HepG2 (cell line): ENCODE measurements around the gene RAD51C. TPM values are rescaled to one million over a fixed set of nuclear protein-coding genes. Genes with fewer than 3 reads are reported as not detected.

Experiments
- CCAR2 ChIP-seq: fragments of 200-400 bp; formaldehyde crosslinking; optimal IDR thresholded peaks from 2 replicates; pipeline ENCODE3; 2018; ENCODE audit warnings: low read depth, mild to moderate bottlenecking, low read length, moderate library complexity
- HIVEP1 ChIP-seq: sonication (generic); formaldehyde crosslinking; IDR thresholded peaks from 2 replicates; pipeline ENCODE4 v1.4.0; 2020; ENCODE audit warnings: mild to moderate bottlenecking, missing genetic modification reagents
- KDM2A ChIP-seq: sonication (generic); formaldehyde crosslinking; IDR thresholded peaks from 2 replicates; pipeline ENCODE4 v1.4.0; 2020; ENCODE audit warnings: low read depth, missing genetic modification reagents, borderline replicate concordance
- KDM3A ChIP-seq: IDR thresholded peaks from 2 replicates; pipeline ENCODE4 v1.6.1; 2018; ENCODE audit warnings: low read depth, missing compliant biosample characterization
- MTA3 ChIP-seq: sonication (generic); formaldehyde crosslinking; IDR thresholded peaks from 2 replicates; pipeline ENCODE4 v1.4.0; 2020; ENCODE audit warnings: missing genetic modification reagents
- MXI1 ChIP-seq: IDR thresholded peaks from 3 replicates; pipeline ENCODE4 v1.6.1; 2012; ENCODE audit warnings: low read depth, low read length, inconsistent platforms, borderline replicate concordance
- RCOR2 ChIP-seq: IDR thresholded peaks from 2 replicates; pipeline ENCODE4 v1.6.1; 2016; ENCODE audit warnings: missing biosample characterization, missing genetic modification reagents
- RFX3 ChIP-seq: IDR thresholded peaks from 2 replicates; pipeline ENCODE4 v1.6.1; 2016; ENCODE audit warnings: missing biosample characterization, missing genetic modification reagents
- SATB2 ChIP-seq: sonication (generic); formaldehyde crosslinking; IDR thresholded peaks from 2 replicates; pipeline ENCODE4 v1.5.0; 2020; ENCODE audit warnings: missing genetic modification reagents
- SMC3 ChIP-seq: IDR thresholded peaks from 2 replicates; pipeline ENCODE4 v1.6.1; 2011; ENCODE audit warnings: low read length, improper control_type of control experiment
- SP5 ChIP-seq: IDR thresholded peaks from 2 replicates; pipeline ENCODE4 v1.6.1; 2016; ENCODE audit warnings: low read depth, borderline replicate concordance
- STAG1 ChIP-seq: sonication (generic); formaldehyde crosslinking; IDR thresholded peaks from 2 replicates; pipeline ENCODE4 v1.4.0; 2020; ENCODE audit warnings: missing genetic modification reagents
- TAF1 ChIP-seq: sonication (generic); formaldehyde crosslinking; IDR thresholded peaks from 2 replicates; pipeline ENCODE4 v1.4.0; 2020; ENCODE audit warnings: missing genetic modification reagents
- TBX3 ChIP-seq: fragments of 450-650 bp; IDR thresholded peaks from 2 replicates; pipeline ENCODE4 v1.6.1; 2017; ENCODE audit warnings: antibody characterized with exemption, mild to moderate bottlenecking, inconsistent platforms, borderline replicate concordance
- TMF1 ChIP-seq: sonication (generic); formaldehyde crosslinking; IDR thresholded peaks from 2 replicates; pipeline ENCODE4 v1.8.1; 2022; ENCODE audit warnings: low read depth, missing genetic modification reagents
- TOPORS ChIP-seq: sonication (generic); formaldehyde crosslinking; IDR thresholded peaks from 2 replicates; pipeline ENCODE4 v1.8.0; 2023; ENCODE audit warnings: mild to moderate bottlenecking, missing genetic modification reagents
- ZKSCAN5 ChIP-seq: sonication (generic); formaldehyde crosslinking; IDR thresholded peaks from 2 replicates; pipeline ENCODE4 v1.5.1; 2020; ENCODE audit warnings: mild to moderate bottlenecking, missing genetic modification reagents
- ZNF224 ChIP-seq: sonication (generic); formaldehyde crosslinking; IDR thresholded peaks from 2 replicates; pipeline ENCODE4 v1.5.0; 2020; ENCODE audit warnings: mild to moderate bottlenecking, missing genetic modification reagents
- ZNF235 ChIP-seq: sonication (generic); formaldehyde crosslinking; IDR thresholded peaks from 2 replicates; pipeline ENCODE4 v1.8.1; 2023; ENCODE audit warnings: mild to moderate bottlenecking, missing genetic modification reagents, borderline replicate concordance
- ZNF550 ChIP-seq: sonication (generic); formaldehyde crosslinking; IDR thresholded peaks from 2 replicates; pipeline ENCODE4 v1.4.0; 2020; ENCODE audit warnings: mild to moderate bottlenecking, missing genetic modification reagents, borderline replicate concordance
- ZNF570 ChIP-seq: sonication (generic); formaldehyde crosslinking; IDR thresholded peaks from 2 replicates; pipeline ENCODE4 v1.4.0; 2020; ENCODE audit warnings: mild to moderate bottlenecking, missing genetic modification reagents, borderline replicate concordance
- polyA plus RNA-seq, 8 experiments: library from polyadenylated mRNA; depleted of rRNA in 3 of 8; stranded (reverse) in 7 of 8; unstranded in 1 of 8; fragments of >200 nt; fragmentation: Illumina TruSeq in 4 of 8; extraction: Trizol in 4 of 8; gene quantifications; 2 replicates each; pipeline versions ENCODE4 v1.2.1 to v1.2.3, GENCODE V29; 2011 to 2016; ENCODE audit warnings: low read depth in 4 of 8, missing spikeins in 1 of 8, mixed read lengths in 1 of 8; ENCODE audit not compliant: insufficient read depth in 1 of 8
- total RNA-seq, 5 experiments: library from RNA; depleted of rRNA; stranded (reverse); fragments of >200 nt; fragmentation: Illumina TruSeq; extraction: Trizol; gene quantifications; 2 replicates each; pipeline ENCODE4 v1.2.3, GENCODE V29; 2016; ENCODE audit warnings: low read depth in 1 of 5
- TF ChIP-seq, protein P1 (sequence below): sonication (generic); formaldehyde crosslinking; IDR thresholded peaks from 2 replicates; pipeline ENCODE4 v1.4.0; 2020; ENCODE audit warnings: missing genetic modification reagents
- TF ChIP-seq, protein P2 (sequence below): sonication (generic); formaldehyde crosslinking; IDR thresholded peaks from 2 replicates; pipeline ENCODE4 v1.4.0; 2020; ENCODE audit warnings: missing genetic modification reagents
- TF ChIP-seq, protein P3 (sequence below): sonication (generic); formaldehyde crosslinking; IDR thresholded peaks from 2 replicates; pipeline ENCODE4 v1.4.0; 2020; ENCODE audit warnings: missing genetic modification reagents
- TF ChIP-seq, protein P4 (sequence below): sonication (generic); formaldehyde crosslinking; IDR thresholded peaks from 2 replicates; pipeline ENCODE4 v1.8.1; 2023; ENCODE audit warnings: missing genetic modification reagents, mild to moderate bottlenecking, borderline replicate concordance

RAD51C gene
- total and polyA plus RNA-seq, 2 of the 13 experiments (the other 11 are each of a cell fraction or from before 2014, with no cell fraction given) = 38.5 to 106 TPM

DNA sequence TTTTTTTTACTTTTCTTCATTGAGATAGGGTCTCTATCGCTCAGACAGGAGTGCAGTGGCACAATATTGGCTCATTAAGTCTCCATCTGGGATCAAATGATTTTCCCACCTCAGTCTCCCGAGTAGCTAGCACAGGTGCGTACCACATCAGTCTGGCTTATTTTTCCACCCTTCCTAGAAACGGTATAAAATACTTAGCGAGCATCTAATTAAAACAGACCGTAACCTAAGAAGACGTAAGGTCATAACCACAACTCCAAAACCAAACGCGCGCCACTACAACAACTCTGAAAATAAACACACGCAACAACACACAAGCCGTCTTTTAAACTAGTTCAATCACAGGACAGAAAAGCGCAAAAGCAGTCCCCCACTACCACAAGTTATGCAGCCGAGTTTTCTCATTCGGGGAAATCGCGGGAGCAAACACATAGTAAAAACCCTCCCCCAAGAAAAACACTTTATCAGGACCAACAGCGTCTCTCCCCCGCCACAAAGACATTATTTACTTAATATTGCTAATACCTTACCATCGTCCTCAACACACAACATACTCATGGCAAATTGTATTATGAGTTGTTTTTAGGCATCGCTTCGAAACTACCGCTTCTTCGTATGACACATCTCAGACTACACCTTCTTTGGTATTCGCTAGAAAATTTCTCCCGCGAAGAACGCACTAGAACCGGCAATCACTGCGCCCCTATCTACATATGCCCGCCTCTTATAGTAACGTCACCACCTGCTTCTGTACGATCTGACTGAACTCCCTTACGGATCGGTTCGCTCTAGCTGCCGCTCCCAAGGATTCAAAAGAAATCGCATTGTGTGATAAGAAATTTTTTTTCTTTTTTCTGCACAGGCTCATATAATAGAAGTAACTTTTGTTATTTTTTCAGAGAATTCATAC, 33.3 kb upstream of the RAD51C start (continued):
- TF ChIP-seq CCAR2 = peak; percentile 84
- peak; percentile 83 for TF ChIP-seq RCOR2 (CRISPR knock-in tag)
- no peak for TF ChIP-seq ZNF570 (CRISPR knock-in tag)
- TF ChIP-seq TAF1 = peak; percentile 35; the same call in 1 of the 2 replicates
- 0 out of 2 replicates have a peak, but pooled peaks have one; percentile 45 for TF ChIP-seq ZNF235 (CRISPR knock-in tag)
- no peak for TF ChIP-seq STAG1 (CRISPR knock-in tag)
- TF ChIP-seq KDM2A (CRISPR knock-in tag) = peak; percentile 64; the same call in 1 of the 2 replicates
- TF ChIP-seq, protein P1, sequence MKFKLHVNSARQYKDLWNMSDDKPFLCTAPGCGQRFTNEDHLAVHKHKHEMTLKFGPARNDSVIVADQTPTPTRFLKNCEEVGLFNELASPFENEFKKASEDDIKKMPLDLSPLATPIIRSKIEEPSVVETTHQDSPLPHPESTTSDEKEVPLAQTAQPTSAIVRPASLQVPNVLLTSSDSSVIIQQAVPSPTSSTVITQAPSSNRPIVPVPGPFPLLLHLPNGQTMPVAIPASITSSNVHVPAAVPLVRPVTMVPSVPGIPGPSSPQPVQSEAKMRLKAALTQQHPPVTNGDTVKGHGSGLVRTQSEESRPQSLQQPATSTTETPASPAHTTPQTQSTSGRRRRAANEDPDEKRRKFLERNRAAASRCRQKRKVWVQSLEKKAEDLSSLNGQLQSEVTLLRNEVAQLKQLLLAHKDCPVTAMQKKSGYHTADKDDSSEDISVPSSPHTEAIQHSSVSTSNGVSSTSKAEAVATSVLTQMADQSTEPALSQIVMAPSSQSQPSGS (CRISPR knock-in tag) = peak; percentile 93
- no peak for TF ChIP-seq MTA3 (CRISPR knock-in tag)
- peak; percentile 61; the same call in 1 of the 2 replicates for TF ChIP-seq TMF1 (CRISPR knock-in tag)
- TF ChIP-seq TBX3 = peak; percentile 35; the same call in 1 of the 2 replicates
- peak; percentile 48; the same call in 1 of the 2 replicates for TF ChIP-seq SMC3
- TF ChIP-seq TOPORS = peak; percentile 48; the same call in 1 of the 2 replicates
- TF ChIP-seq HIVEP1 (CRISPR knock-in tag) = no peak
- TF ChIP-seq KDM3A (CRISPR knock-in tag) = peak; percentile 95
- TF ChIP-seq, protein P2, sequence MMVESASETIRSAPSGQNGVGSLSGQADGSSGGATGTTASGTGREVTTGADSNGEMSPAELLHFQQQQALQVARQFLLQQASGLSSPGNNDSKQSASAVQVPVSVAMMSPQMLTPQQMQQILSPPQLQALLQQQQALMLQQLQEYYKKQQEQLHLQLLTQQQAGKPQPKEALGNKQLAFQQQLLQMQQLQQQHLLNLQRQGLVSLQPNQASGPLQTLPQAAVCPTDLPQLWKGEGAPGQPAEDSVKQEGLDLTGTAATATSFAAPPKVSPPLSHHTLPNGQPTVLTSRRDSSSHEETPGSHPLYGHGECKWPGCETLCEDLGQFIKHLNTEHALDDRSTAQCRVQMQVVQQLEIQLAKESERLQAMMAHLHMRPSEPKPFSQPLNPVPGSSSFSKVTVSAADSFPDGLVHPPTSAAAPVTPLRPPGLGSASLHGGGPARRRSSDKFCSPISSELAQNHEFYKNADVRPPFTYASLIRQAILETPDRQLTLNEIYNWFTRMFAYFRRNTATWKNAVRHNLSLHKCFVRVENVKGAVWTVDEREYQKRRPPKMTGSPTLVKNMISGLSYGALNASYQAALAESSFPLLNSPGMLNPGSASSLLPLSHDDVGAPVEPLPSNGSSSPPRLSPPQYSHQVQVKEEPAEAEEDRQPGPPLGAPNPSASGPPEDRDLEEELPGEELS (CRISPR knock-in tag) = peak; percentile 88; the same call in 1 of the 2 replicates
- TF ChIP-seq SATB2 = peak; percentile 78; the same call in 1 of the 2 replicates
- TF ChIP-seq ZNF224 (CRISPR knock-in tag) = no peak
- TF ChIP-seq, protein P3, sequence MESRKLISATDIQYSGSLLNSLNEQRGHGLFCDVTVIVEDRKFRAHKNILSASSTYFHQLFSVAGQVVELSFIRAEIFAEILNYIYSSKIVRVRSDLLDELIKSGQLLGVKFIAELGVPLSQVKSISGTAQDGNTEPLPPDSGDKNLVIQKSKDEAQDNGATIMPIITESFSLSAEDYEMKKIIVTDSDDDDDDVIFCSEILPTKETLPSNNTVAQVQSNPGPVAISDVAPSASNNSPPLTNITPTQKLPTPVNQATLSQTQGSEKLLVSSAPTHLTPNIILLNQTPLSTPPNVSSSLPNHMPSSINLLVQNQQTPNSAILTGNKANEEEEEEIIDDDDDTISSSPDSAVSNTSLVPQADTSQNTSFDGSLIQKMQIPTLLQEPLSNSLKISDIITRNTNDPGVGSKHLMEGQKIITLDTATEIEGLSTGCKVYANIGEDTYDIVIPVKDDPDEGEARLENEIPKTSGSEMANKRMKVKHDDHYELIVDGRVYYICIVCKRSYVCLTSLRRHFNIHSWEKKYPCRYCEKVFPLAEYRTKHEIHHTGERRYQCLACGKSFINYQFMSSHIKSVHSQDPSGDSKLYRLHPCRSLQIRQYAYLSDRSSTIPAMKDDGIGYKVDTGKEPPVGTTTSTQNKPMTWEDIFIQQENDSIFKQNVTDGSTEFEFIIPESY (CRISPR knock-in tag) = peak; percentile 61; the same call in 1 of the 2 replicates
- peak; percentile 66 for TF ChIP-seq SP5 (CRISPR knock-in tag)
- TF ChIP-seq, protein P4, sequence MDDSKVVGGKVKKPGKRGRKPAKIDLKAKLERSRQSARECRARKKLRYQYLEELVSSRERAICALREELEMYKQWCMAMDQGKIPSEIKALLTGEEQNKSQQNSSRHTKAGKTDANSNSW (CRISPR knock-in tag) = no peak
- no peak; the same call in 1 of the 2 replicates for TF ChIP-seq ZKSCAN5 (CRISPR knock-in tag)
- 0 out of 3 replicates have a peak, but pooled peaks have one; percentile 55 for TF ChIP-seq MXI1
- no peak for TF ChIP-seq ZNF550 (CRISPR knock-in tag)
- TF ChIP-seq RFX3 (CRISPR knock-in tag) = peak; percentile 49
